BLaER1 (cell line): ENCODE measurements around the gene PER3.

Experiments
- H3K27ac ChIP-seq: shearing (Covaris generic); formaldehyde crosslinking; 2 replicates; pipeline ENCODE4 v1.8.1; 2022
- H3K27me3 ChIP-seq: shearing (Covaris generic); formaldehyde crosslinking; 2 replicates; pipeline ENCODE4 v1.8.1; 2022
- H3K36me3 ChIP-seq: shearing (Covaris generic); formaldehyde crosslinking; 2 replicates; pipeline ENCODE4 v1.8.1; 2022
- H3K4me1 ChIP-seq: shearing (Covaris generic); formaldehyde crosslinking; 2 replicates; pipeline ENCODE4 v1.8.1; 2022
- H3K4me2 ChIP-seq: shearing (Covaris generic); formaldehyde crosslinking; 2 replicates; pipeline ENCODE4 v1.8.1; 2022
- H3K4me3 ChIP-seq: shearing (Covaris generic); formaldehyde crosslinking; 2 replicates; pipeline ENCODE4 v1.8.1; 2022
- H3K9ac ChIP-seq: shearing (Covaris generic); formaldehyde crosslinking; 2 replicates; pipeline ENCODE4 v1.8.1; 2022
- H3K9me3 ChIP-seq: shearing (Covaris generic); formaldehyde crosslinking; 2 replicates; pipeline ENCODE4 v1.8.1; 2022
- H4K20me1 ChIP-seq: shearing (Covaris generic); formaldehyde crosslinking; 2 replicates; pipeline ENCODE4 v1.8.1; 2022
- Cebpa-rat ChIP-seq: shearing (Covaris generic); IDR thresholded peaks from 2 replicates; pipeline ENCODE4 v1.8.1; 2022

Gene PER3

DNA sequence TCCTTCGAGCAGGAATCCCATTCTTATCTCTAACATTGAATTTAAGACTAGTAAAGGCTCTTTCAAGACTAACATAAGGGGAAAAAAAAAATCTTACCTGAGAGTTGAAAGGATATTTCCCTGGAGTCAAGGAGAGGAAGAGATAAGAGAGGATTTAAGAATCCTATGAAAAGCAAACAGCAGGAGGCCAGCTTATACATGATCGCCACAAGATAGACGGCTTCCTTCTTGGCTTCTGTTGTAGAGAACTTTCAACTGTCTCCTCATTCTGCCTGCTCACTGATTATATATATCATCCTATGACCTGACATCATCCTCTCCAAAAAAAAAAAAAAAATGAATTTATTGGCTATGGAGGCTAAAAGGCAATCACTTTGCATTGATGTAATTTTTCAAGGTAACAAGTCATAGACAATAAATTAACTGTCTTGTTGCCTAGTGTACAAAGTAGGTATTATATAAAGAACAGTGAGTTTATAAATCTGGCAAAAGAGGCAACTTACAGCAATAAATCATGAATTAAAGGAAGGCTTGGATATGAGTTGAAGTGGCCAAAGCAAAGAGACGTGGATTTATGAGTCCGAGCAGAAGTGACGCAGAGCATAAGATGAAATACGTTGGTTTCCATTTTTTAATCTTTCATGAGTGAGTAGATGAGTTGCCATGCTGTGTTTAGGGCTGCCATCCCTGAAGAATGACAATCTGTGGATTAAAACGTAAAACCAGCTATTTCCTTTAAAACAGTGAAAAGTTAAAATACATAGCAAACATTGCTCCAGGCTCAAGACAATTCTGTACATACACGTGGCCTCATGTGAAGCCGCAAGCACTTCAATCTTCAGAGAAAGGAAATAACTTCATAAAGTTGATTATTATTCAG lies 69.0 kb downstream of the PER3 start, which contains the start of gene UTS2:
UTS2 (minus strand) TSS at position 262 of the 880 bp plus-strand sequence; CDS start at position 200, 62 bp downstream.
- Histone ChIP-seq H3K27me3 (no peaks in the 10 kb centered on the region), H3K36me3 (no peaks in the 10 kb centered on the region), H3K27ac (no peak within 1 kb of the TSS), H4K20me1 (no peaks in the 10 kb centered on the region), H3K4me1 (peaks cover 17% of the 10 kb centered on the region), H3K4me2 (no peak within 1 kb of the TSS), H3K9ac (no peak within 1 kb of the TSS), H3K4me3 (no peak within 1 kb of the TSS), H3K9me3 (no peaks in the 10 kb centered on the region)
- no peak for TF ChIP-seq Cebpa-rat

DNA sequence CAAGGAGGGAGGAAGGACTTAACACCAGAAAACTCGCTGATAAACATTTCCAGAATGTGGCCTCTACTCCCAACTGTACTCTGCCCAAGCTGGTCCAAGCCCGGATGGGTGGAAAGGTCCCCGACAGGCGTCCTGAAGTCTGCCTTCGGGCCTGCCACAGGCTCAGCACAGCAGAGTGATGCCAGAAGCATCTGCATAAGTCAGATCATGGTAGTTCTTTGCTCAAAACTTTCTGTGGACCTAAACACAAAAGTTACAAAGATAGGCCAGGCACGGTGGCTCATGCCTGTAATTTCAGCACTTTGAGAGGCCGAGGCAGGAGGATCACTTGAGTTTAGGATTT lies 69.6 kb downstream of the PER3 start:
- Histone ChIP-seq H3K36me3 (no peaks in the 10 kb centered on the region), H3K9ac (no peak overlapping the region), H3K9me3 (no peaks in the 10 kb centered on the region), H3K4me3 (no peak overlapping the region), H4K20me1 (no peaks in the 10 kb centered on the region), H3K27me3 (no peaks in the 10 kb centered on the region), H3K27ac (no peak overlapping the region), H3K4me1 (peaks cover 17% of the 10 kb centered on the region), H3K4me2 (no peak overlapping the region)
- TF ChIP-seq Cebpa-rat = no peak

DNA sequence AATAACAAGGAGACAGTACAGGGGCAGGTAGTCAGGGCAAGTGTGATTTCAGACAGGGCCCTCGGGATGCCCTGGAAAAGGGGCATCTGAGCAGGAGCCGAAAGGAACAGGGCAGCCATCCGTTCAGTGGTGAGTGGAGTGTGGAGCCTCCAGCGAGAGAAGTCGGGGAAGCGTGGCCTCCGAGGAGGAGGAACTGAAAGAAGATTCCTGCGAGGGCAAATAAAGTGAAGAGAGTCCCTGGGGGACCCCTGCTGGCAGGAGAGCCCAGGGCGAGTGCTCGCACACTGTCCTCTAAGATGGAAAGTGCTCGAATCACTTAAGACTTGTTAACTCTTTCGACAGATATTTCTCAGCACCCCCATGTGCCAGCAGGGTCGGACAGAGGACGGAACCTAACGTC lies 72.3 kb downstream of the PER3 start:
- Histone ChIP-seq H3K4me2 (peak overlapping the region; percentile 59), H3K9ac (no peak overlapping the region), H3K27me3 (no peaks in the 10 kb centered on the region), H3K36me3 (no peaks in the 10 kb centered on the region), H3K4me1 (peaks cover 17% of the 10 kb centered on the region), H3K27ac (no peak overlapping the region), H4K20me1 (no peaks in the 10 kb centered on the region), H3K9me3 (no peaks in the 10 kb centered on the region), H3K4me3 (no peak overlapping the region)
- no peak for TF ChIP-seq Cebpa-rat

DNA sequence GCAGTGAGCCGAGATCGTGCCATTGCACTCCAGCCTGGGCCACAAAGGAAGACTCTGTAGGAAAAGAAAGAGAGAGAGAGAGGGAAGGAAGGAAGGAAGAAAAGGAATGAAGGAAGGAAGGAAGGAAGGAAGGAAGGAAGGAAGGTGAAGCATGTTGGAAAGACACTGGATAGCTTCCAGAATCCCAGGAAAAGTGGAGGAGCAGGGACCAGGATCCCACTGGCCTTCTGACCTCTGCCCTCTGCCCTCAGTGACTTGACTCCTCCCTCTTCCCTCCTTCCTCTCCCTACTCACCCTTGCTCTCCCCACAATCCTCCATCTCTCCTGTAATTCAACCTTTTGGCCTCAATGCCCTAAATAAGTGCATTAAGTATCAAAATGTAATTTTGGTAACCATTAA lies 72.9 kb downstream of the PER3 start:
- H3K9me3 ChIP-seq = no peaks in the 10 kb centered on the region
- no peak overlapping the region for H3K9ac ChIP-seq
- peaks cover 17% of the 10 kb centered on the region for H3K4me1 ChIP-seq
- no peak for TF ChIP-seq Cebpa-rat
- no peaks in the 10 kb centered on the region for H3K27me3 ChIP-seq
- H4K20me1 ChIP-seq = no peaks in the 10 kb centered on the region
- H3K4me2 ChIP-seq = peak overlapping the region; percentile 59; the same call in 1 of the 2 replicates
- H3K36me3 ChIP-seq = no peaks in the 10 kb centered on the region
- no peak overlapping the region for H3K27ac ChIP-seq
- H3K4me3 ChIP-seq = no peak overlapping the region

DNA sequence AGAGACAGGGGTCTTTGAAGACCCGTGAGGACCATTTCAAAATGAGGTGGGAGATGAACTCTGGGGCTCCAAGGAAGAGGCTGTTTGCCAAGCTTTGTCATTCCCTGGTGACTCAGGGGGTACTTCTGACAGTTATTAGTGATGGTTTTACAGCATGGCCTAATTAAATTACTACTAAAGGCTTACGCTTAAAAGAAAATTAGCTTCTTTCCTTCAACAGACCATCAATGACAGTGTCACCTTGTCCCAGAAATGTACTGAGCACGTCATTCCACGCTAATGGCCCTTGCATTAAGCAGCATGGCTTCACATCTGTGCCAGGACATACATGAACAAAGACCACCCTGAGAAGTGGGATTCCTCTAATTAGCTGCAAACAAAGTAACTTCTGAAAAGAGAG lies 73.9 kb downstream of the PER3 start:
- H3K36me3 ChIP-seq = no peaks in the 10 kb centered on the region
- H3K9ac ChIP-seq = no peak overlapping the region
- H3K4me3 ChIP-seq = no peak overlapping the region
- H3K4me2 ChIP-seq = no peak overlapping the region
- no peaks in the 10 kb centered on the region for H3K27me3 ChIP-seq
- TF ChIP-seq Cebpa-rat = no peak
- no peak overlapping the region for H3K27ac ChIP-seq
- peaks cover 17% of the 10 kb centered on the region for H3K4me1 ChIP-seq
- H3K9me3 ChIP-seq = no peaks in the 10 kb centered on the region
- H4K20me1 ChIP-seq = no peaks in the 10 kb centered on the region

DNA sequence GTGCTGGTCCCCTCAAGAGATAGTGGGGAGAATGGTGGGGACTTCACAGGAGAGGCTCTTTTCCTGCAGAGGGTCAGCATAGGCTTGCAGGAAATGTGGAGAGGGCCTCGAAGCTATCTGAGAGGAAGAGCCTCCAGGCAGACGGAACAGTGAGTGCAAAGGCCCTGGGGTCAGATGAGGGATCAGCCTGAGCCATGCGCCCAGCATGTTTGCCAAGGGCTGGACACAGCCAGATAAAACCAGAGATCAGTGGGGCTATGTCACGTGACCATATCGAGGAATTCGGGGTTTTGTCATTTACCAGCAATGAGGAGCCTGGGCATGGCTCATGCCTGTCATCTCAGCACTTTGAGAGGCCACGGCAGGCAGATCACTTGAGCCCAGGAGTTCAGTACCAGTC lies 75.3 kb downstream of the PER3 start:
- H3K4me2 ChIP-seq = no peak overlapping the region
- H3K4me3 ChIP-seq = no peak overlapping the region
- no peaks in the 10 kb centered on the region for H3K27me3 ChIP-seq
- H3K27ac ChIP-seq = no peak overlapping the region
- no peaks in the 10 kb centered on the region for H3K36me3 ChIP-seq
- H3K9me3 ChIP-seq = no peaks in the 10 kb centered on the region
- H3K9ac ChIP-seq = no peak overlapping the region
- H3K4me1 ChIP-seq = peaks cover 17% of the 10 kb centered on the region
- no peak for TF ChIP-seq Cebpa-rat
- H4K20me1 ChIP-seq = no peaks in the 10 kb centered on the region

DNA sequence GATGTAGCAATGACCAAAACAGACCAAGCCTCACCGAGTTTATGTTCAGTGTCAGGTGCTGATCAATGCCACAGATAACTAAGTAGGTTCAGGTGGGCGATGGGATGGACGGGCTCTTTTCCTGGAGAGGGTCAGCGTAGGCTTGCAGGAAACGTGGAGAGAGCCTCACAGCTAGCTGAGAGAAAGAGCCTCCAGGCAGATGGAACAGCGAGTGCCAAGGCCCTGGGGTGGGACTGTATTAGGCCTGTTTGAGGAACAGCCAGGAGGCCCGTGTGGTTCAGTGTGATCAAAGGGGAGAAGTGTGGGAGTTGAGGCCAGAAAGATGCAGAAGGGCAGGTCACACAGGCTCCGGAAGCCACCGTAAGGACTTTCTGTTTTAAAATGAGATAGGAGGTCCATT lies 76.0 kb downstream of the PER3 start:
- no peak for TF ChIP-seq Cebpa-rat
- no peaks in the 10 kb centered on the region for H3K9me3 ChIP-seq
- peaks cover 17% of the 10 kb centered on the region for H3K4me1 ChIP-seq
- H3K27ac ChIP-seq = no peak overlapping the region
- H3K36me3 ChIP-seq = no peaks in the 10 kb centered on the region
- H4K20me1 ChIP-seq = no peaks in the 10 kb centered on the region
- H3K9ac ChIP-seq = no peak overlapping the region
- no peak overlapping the region for H3K4me2 ChIP-seq
- no peak overlapping the region for H3K4me3 ChIP-seq
- no peaks in the 10 kb centered on the region for H3K27me3 ChIP-seq

DNA sequence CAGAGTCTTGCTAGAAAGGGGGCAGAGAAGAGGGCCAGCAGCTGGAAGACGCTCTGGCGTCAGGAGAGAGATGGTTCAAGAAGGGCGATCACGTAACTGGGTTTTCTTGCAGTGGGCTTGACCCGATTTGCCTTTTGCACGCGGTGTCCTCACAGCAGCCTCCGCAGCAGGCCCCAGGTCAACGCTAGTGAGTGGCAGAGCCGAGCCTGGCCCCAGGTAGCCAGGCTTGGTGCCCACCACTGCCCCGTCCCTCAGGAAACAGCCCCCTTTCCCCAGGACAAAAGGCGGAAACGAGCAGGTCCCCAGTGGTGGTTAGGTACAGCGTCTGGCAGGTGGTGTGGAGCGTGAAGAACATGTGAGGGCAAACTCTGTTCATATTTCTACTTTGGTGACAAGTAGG lies 77.4 kb downstream of the PER3 start:
- no peak overlapping the region for H3K4me2 ChIP-seq
- no peak overlapping the region for H3K9ac ChIP-seq
- no peak for TF ChIP-seq Cebpa-rat
- H4K20me1 ChIP-seq = no peaks in the 10 kb centered on the region
- H3K4me3 ChIP-seq = no peak overlapping the region
- no peaks in the 10 kb centered on the region for H3K36me3 ChIP-seq
- no peaks in the 10 kb centered on the region for H3K9me3 ChIP-seq
- H3K4me1 ChIP-seq = peaks cover 8% of the 10 kb centered on the region
- H3K27ac ChIP-seq = no peak overlapping the region
- no peaks in the 10 kb centered on the region for H3K27me3 ChIP-seq

DNA sequence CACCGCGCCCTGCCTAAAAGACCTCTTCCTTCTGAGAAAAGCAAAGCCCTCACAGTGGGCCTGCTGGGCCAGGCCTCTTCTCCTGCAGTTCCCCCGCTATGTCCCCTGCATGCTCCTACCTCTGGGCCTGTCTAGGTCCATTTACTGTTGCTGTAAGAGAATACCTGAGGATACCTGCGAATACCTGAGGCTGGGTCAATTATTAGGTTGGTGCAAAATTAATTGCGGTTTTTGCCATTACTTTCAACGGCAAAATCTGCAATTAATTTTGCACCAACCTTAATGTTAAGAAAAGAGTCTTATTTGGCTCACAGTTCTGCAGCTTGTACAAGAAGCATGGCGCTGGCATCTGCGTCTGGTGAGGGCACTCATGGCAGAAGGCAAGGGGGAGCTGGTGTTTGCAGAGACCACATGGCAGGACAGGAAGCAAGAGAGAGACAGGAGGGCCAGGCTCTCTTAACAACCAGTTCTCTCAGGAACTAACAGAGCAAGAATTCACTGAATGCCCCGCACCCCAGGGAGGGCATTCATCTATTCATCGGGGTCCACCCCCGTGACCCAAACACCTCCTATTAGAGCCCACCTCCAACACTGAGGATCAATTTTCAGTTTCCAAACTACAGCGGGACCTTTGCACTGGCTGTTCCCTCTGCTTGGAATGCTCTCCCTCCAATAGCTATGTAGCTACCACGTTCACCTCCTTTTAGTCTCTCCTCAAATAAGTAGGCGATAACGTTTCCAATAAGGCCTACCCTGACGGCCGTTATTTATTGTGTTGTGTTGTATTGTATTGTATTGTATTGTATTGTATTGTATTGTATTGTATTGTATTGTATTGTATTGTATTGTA lies 78.3 kb downstream of the PER3 start:
- H3K36me3 ChIP-seq = no peaks in the 10 kb centered on the region
- no peaks in the 10 kb centered on the region for H4K20me1 ChIP-seq
- H3K9me3 ChIP-seq = no peaks in the 10 kb centered on the region
- no peaks in the 10 kb centered on the region for H3K27me3 ChIP-seq
- no peak overlapping the region for H3K4me3 ChIP-seq
- H3K4me2 ChIP-seq = no peak overlapping the region
- no peak overlapping the region for H3K9ac ChIP-seq
- H3K4me1 ChIP-seq = no peaks in the 10 kb centered on the region; the same call in 1 of the 2 replicates
- TF ChIP-seq Cebpa-rat = no peak
- no peak overlapping the region for H3K27ac ChIP-seq

DNA sequence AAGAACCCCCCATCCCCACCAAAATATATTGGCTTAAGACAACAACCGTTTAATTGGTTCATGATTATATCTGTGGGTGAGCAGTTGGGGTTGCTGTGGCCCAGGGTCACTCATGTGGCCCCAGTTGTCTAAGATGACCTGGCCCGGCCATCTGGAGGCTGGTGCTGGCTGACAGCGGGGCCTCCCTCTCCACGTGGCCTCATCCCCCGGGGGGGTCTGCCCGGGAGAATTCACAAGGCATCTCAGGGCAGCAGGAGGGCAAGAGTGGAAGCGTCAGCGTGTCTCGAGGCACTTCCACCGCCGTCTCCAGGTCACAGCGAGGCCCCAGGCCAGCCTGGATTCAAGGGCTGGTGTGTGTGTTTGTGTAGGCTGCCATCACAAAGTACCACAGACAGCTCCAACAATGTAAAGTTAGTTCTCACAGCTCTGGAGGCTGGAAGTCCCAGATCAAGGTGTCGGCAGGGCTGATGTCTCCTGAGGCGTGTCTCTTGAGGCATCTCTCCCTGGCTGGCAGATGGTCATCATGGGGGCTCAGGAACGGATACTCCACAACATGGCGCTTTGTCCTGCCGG lies 79.8 kb downstream of the PER3 start:
- TF ChIP-seq Cebpa-rat = no peak
- H4K20me1 ChIP-seq = no peaks in the 10 kb centered on the region
- H3K36me3 ChIP-seq = no peaks in the 10 kb centered on the region
- no peak overlapping the region for H3K27ac ChIP-seq
- no peaks in the 10 kb centered on the region for H3K27me3 ChIP-seq
- no peaks in the 10 kb centered on the region for H3K9me3 ChIP-seq
- no peak overlapping the region for H3K4me2 ChIP-seq
- no peaks in the 10 kb centered on the region for H3K4me1 ChIP-seq
- no peak overlapping the region for H3K4me3 ChIP-seq
- H3K9ac ChIP-seq = no peak overlapping the region
